ENCODE data around the gene OR6A2.

OR6A2 gene

GRCh38 chr11:6794639-6795038 lies 4.8 kb downstream of the OR6A2 start:
- Mint-ChIP-seq H3K9me3 (no peaks in the 10 kb centered on the region), H3K27ac (no peak overlapping the region), H3K27me3 (peaks cover 9 to 12% of the 10 kb centered on the region in 2 donors), H3K4me3 (no peak overlapping the region), H3K36me3 (no peaks in the 10 kb centered on the region), H3K4me1 (no peaks in the 10 kb centered on the region)
- no peak for ATAC-seq (replicated peaks)
- no peak for DNase-seq

DNA sequence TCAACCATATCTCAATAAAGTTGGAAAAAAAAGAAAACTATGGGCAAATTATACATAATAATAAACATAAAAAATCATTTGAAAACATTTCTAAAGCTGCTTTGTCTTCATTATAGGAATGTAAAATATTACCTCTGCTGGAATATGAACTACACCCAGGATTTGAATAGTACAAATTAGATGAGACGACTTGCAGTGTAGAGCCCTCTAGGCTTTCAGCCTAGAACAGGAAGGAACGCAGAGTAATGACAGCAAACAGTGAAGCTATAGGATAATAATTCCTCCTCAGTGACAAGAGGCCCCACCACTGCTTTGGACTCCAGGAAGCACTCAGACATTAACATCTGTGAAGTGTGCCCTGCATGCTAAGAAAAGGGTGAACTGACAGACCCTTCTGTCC lies 8.9 kb downstream of the OR6A2 start:
- DNase-seq = no peak
- Mint-ChIP-seq H3K4me3 (no peak overlapping the region), H3K27me3 (peaks cover 9 to 36% of the 10 kb centered on the region in 2 donors), H3K36me3 (no peaks in the 10 kb centered on the region), H3K4me1 (no peaks in the 10 kb centered on the region), H3K9me3 (no peaks in the 10 kb centered on the region), H3K27ac (no peak overlapping the region)
- ATAC-seq (replicated peaks) = no peak

DNA sequence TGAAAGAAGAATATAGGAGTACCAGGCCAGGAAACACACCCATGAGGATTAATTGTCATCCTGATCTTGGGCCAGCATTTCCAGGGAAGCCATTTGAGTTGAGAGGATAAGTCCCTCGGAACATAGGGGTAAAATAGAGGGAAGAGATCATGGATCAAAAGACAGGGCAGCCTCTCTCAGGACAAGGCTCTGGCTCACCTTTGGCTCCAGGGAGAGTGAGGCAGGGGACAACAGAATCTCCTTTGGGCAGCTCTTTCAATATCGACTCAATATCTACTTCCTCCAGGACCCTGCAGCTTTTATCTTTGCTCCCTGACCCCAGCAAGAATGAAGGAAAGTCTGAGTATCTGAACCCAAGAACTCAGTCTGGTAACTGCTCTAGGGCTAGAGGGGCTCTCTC lies 16.8 kb downstream of the OR6A2 start, which contains the start of gene OR2AG1:
OR2AG1 (plus strand) TSS at position 301 of the 400 bp plus-strand sequence. CDS start 2,018 bp downstream, outside the sequence.
- Mint-ChIP-seq H3K9me3 (no peaks in the 10 kb centered on the region), H3K4me1 (peaks cover 0 to 7% of the 10 kb centered on the region in 2 donors), H3K27ac (no peak within 1 kb of the TSS), H3K27me3 (peaks cover 19 to 34% of the 10 kb centered on the region in 2 donors), H3K36me3 (no peaks in the 10 kb centered on the region), H3K4me3 (no peak within 1 kb of the TSS)
- DNase-seq (no peak), ATAC-seq (replicated peaks) (no peak)

DNA sequence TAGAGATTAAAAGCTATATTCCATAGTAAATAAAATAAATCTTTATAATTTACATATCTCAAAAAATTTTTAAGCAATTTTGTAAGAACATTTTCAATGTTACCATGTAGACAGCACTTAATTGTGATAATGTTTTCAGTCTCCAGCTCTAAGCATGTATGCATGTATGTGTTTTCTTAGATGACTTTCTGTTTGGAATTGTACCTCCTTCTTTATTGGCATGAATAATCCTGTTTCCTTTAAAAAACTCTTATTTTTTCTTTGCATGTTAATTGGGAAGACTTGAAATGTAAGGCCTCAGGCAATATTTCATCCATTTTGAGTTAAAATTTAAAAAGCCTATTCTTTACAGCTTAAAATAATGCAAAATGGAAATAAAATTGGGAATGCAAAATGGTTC lies 18.7 kb downstream of the OR6A2 start:
- no peak overlapping the region for H3K4me3 Mint-ChIP-seq
- ATAC-seq (replicated peaks) (no peak), DNase-seq (no peak)
- no peak overlapping the region for H3K27ac Mint-ChIP-seq
- no peaks in the 10 kb centered on the region for H3K9me3 Mint-ChIP-seq
- H3K36me3 Mint-ChIP-seq = no peaks in the 10 kb centered on the region
- peaks cover 19 to 25% of the 10 kb centered on the region in 2 donors for H3K27me3 Mint-ChIP-seq
- peaks cover 0 to 9% of the 10 kb centered on the region in 2 donors for H3K4me1 Mint-ChIP-seq

DNA sequence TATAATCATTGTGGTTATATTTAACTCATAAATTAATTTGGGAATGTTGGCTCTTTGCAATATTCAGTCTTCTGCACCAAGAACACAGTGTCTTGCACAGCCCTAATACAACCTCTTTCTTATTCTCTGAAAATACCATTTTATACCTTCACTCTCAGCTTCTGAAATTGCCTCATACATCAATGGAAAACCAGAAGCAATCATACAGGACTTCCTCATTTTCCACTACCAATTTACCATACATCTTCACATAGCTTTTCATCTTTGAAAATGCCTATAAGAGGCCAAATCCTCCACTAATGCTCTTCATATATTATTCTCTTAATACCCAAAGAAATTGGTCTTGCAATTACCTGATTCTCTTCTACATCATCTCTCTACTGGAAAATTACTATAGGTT lies 21.0 kb downstream of the OR6A2 start:
- H3K27me3 Mint-ChIP-seq = peaks cover 13 to 17% of the 10 kb centered on the region in 2 donors
- DNase-seq = no peak
- no peaks in the 10 kb centered on the region for H3K36me3 Mint-ChIP-seq
- H3K4me1 Mint-ChIP-seq = peaks cover 3 to 17% of the 10 kb centered on the region in 2 donors
- no peaks in the 10 kb centered on the region for H3K9me3 Mint-ChIP-seq
- no peak overlapping the region for H3K4me3 Mint-ChIP-seq
- H3K27ac Mint-ChIP-seq = no peak overlapping the region
- no peak for ATAC-seq (replicated peaks)

DNA sequence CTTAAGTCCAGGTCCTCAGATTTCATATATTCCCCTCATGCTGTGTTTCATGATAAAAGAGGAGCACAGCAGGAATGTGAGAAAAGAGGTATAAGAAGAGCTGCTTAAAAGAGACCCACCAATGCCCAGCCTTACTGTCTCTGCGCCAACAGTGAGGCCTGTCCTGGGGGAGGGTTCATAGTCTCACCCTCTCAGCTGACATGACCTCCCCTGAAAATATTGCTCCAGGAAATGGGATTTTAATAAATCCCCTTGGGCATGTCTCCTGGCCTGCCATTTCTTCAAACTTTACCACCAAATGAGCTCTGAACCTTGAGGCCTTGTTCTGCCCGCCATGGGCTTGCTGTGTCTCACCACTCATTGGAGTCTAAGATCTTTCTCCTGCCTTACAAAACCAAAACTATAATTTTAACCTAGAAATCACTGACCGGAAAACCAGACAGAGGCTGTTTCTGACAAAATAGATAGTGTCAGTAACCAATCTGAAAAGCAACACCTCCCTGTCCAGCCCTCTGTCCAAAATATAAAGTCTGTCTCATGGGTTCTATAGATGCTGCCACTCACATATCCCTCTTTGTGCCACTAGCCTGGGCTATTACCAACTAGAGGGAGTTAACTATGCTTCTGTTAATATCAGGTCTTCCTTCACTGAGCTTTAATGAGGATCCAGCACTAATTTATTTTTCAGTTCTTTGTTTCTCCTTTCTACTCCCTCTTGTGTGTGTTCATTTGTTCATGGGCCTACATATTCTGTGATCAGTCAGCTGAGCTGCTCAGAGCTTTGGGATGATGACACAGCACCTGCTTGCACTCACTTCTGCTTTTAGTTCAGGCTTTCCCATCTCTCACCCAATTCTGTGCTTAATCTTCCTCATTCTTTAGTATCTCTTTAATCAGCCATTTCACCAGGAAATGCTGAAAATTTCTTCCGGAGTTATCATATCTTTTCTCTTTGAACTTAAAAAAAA lies 27.3 kb downstream of the OR6A2 start, which contains the start of gene OR2AG2:
OR2AG2 (minus strand) TSS at position 51 of the 968 bp plus-strand sequence. CDS start 3,019 bp downstream, outside the sequence.
- Mint-ChIP-seq H3K4me3 (no peak within 1 kb of the TSS), H3K27ac (peak within 1 kb of the TSS; percentile 32), H3K4me1 (peaks cover 11 to 20% of the 10 kb centered on the region in 2 donors), H3K9me3 (no peaks in the 10 kb centered on the region), H3K36me3 (no peaks in the 10 kb centered on the region), H3K27me3 (no peaks in the 10 kb centered on the region)
- DNase-seq (peak; percentile 20), ATAC-seq (replicated peaks) (peak; percentile 99)

GRCh38 chr11:6757373-6757967 lies 42.0 kb downstream of the OR6A2 start:
- Mint-ChIP-seq H3K9me3 (no peaks in the 10 kb centered on the region), H3K27me3 (peaks cover 2 to 3% of the 10 kb centered on the region in 2 donors), H3K27ac (no peak overlapping the region), H3K4me3 (no peak overlapping the region), H3K4me1 (peaks cover 0 to 3% of the 10 kb centered on the region in 2 donors), H3K36me3 (no peaks in the 10 kb centered on the region)
- DNase-seq (no peak), ATAC-seq (replicated peaks) (peak; percentile 80 to 86)

- Mint-ChIP-seq H3K27me3 (no peaks in the 10 kb centered on the region), H3K36me3 (no peaks in the 10 kb centered on the region), H3K9me3 (peaks cover 0 to under 1% of the 10 kb centered on the region in 2 donors), H3K27ac (no peak overlapping the region), H3K4me1 (peaks cover 2 to 3% of the 10 kb centered on the region in 2 donors), H3K4me3 (no peak overlapping the region)
- no peak for ATAC-seq (replicated peaks)
- DNase-seq = no peak
Measured at GRCh38 chr11:6755953-6756347, 43.5 kb downstream of the OR6A2 start.

GRCh38 chr11:6755303-6755952 lies 44.1 kb downstream of the OR6A2 start:
- no peak for DNase-seq
- H3K27ac Mint-ChIP-seq = no peak overlapping the region
- H3K9me3 Mint-ChIP-seq = peaks cover 0 to 2% of the 10 kb centered on the region in 2 donors
- H3K4me3 Mint-ChIP-seq = no peak overlapping the region
- H3K4me1 Mint-ChIP-seq = peaks cover 3 to 5% of the 10 kb centered on the region in 2 donors
- H3K27me3 Mint-ChIP-seq = no peaks in the 10 kb centered on the region
- peak; percentile 6 to 42 for ATAC-seq (replicated peaks)
- H3K36me3 Mint-ChIP-seq = no peaks in the 10 kb centered on the region

DNA sequence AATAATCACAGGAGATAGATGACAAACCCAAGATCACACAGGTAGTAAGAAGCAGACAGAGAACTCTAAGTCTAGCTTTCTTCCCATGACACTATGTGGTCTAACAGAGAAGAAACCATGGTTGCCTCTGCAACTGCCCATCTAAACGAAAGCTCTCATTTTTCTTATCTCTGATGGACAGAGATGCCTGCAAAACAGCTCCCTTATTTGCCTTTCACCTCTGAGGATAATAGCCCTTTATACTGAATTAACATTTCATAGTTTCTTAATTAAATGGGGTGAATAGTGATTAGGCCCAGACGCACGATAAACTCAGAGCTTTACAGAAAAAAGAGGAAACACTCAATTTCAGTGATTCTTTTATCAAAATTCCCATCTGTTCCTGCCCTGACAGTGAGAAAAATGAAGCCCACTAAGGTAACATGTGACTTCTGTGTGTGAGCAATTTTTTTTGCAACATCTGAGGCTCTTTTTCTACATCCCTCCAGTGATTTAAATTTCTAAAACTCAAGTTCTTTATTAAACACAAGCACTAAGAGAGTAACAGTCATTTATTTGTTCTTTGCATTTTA lies 52.3 kb downstream of the OR6A2 start:
- peak in 1 of 2 donors; percentile 19 for ATAC-seq (replicated peaks)
- DNase-seq = no peak
- Mint-ChIP-seq H3K36me3 (peaks cover 1 to 7% of the 10 kb centered on the region in 2 donors), H3K4me1 (peaks cover 18 to 26% of the 10 kb centered on the region in 2 donors), H3K9me3 (peaks cover 0 to 2% of the 10 kb centered on the region in 2 donors), H3K27ac (no peak overlapping the region), H3K4me3 (no peak overlapping the region), H3K27me3 (no peaks in the 10 kb centered on the region)

DNA sequence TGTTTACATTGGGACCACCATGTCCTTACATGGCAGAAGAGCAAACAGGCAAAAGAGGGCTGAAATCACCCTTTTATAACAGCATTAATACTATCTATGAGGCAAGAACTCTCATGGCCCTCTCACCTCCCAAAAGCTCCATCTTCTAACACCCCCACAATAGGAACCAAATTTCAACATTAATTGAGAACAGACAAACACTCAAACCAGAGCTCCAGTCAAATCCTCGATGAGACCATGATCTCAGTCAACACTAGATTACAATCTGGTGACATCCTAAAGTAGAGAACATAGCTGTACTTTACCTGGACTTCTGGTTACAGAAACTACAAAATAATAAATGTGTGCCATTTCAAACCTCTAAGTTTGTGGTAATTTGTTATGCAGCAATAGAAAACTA lies 52.9 kb downstream of the OR6A2 start:
- peak in 1 of 2 donors; percentile 18 for ATAC-seq (replicated peaks)

DNA sequence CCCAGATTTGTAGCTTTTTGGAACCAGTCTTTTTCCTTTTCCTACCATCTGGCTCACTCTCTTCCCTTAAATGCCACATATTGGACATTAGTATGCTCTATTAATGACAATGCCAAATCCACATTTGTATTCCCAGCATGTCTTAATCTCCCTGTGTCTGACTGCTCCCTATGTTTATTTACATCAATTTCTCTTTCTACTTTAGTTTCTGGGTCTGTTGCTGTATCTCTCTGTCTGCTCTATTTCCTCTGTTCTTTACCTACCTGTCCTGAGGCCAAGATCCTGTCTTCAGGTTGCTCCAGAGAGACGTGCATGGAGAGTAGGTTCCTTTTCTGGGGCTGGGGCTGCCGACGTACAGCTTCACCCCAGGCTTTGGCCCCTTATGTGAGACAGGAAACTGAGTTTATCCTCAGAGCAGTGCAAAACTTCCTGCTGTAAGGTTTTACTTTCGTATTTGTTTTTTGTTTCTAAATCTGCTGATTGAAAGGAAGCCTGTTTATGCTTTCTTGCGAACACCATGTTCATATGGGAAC lies 53.3 kb downstream of the OR6A2 start:
- peaks cover 25 to 30% of the 10 kb centered on the region in 2 donors for H3K4me1 Mint-ChIP-seq
- peaks cover 1 to 8% of the 10 kb centered on the region in 2 donors for H3K36me3 Mint-ChIP-seq
- H3K4me3 Mint-ChIP-seq = no peak overlapping the region
- ATAC-seq (replicated peaks) (peak; percentile 76 to 83), DNase-seq (peak; percentile 24)
- H3K9me3 Mint-ChIP-seq = peaks cover 0 to 2% of the 10 kb centered on the region in 2 donors
- H3K27me3 Mint-ChIP-seq = no peaks in the 10 kb centered on the region
- no peak overlapping the region for H3K27ac Mint-ChIP-seq

More for the DNA sequence above, 52.9 kb downstream of the OR6A2 start:
- peaks cover 23 to 30% of the 10 kb centered on the region in 2 donors for H3K4me1 Mint-ChIP-seq
- H3K4me3 Mint-ChIP-seq = no peak overlapping the region
- no peak for DNase-seq
- H3K36me3 Mint-ChIP-seq = peaks cover 1 to 8% of the 10 kb centered on the region in 2 donors
- no peaks in the 10 kb centered on the region for H3K27me3 Mint-ChIP-seq
- H3K27ac Mint-ChIP-seq = no peak overlapping the region
- H3K9me3 Mint-ChIP-seq = peaks cover 0 to 2% of the 10 kb centered on the region in 2 donors

GRCh38 chr11:6745465-6746015 lies 53.9 kb downstream of the OR6A2 start:
- no peaks in the 10 kb centered on the region for H3K9me3 Mint-ChIP-seq
- H3K4me3 Mint-ChIP-seq = no peak overlapping the region
- ATAC-seq (replicated peaks) = peak; percentile 69 to 79
- no peak for DNase-seq
- peaks cover 4 to 12% of the 10 kb centered on the region in 2 donors for H3K36me3 Mint-ChIP-seq
- H3K4me1 Mint-ChIP-seq = peaks cover 27 to 31% of the 10 kb centered on the region in 2 donors
- no peak overlapping the region for H3K27ac Mint-ChIP-seq
- no peaks in the 10 kb centered on the region for H3K27me3 Mint-ChIP-seq
